Raji (cell line): ENCODE results near the gene TRPV6.

ENCODE experiments used
- POLR2A ChIP-seq: IDR thresholded peaks from 2 replicates; pipeline ENCODE4 v1.6.1; 2011; ENCODE audit warnings: low read depth, low read length, control low read depth; ENCODE audit not compliant: insufficient read depth

Gene TRPV6

DNA sequence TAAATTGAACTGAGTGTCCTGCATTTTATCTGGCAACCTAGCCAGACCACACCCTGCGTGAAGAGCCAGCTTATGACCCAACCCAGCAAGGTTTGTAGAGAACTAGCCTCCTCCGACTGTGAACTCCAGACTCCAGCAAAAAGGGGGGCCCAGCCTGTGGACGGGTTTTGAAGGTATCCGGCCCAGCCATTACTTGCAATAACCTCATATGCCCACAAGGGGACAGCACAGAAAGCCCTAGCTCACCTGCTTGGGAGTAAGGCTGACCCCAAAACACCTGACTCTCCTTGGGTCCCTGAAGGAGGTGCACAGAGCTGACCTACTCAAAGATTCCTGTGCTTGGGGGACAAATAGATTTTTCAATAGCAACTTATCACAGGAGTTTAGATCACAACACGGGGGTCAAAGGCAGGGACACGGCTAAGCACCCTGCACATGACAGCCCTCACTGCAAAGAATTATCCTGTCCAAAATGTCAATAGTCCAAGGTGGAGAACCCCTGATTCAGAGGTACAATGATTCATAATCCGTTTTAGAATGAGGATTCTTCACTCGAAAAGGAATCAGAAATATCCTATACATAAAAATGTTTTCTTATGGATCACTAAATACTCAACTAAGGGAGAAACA lies 4.6 kb downstream of the TRPV6 start:
- no peak for TF ChIP-seq POLR2A

DNA sequence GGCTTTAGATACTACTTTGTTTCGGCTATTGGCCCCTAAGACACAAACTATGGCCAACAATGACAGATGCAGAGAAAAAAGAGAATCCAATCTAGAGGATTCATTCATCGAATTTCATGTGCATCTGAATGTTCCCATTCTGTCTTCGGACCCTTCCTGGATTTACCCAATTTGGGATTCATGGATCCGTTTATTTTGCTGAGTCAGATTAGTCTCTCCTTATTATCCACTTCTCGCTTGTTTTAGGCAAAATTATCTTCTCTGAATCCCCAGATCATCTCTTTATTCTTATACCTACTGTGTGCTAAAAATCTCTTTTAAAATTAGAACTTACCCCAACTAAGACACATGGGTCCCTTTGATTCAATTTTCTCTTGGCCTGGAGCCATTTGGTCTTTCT lies 6.5 kb downstream of the TRPV6 start:
- no peak for TF ChIP-seq POLR2A

DNA sequence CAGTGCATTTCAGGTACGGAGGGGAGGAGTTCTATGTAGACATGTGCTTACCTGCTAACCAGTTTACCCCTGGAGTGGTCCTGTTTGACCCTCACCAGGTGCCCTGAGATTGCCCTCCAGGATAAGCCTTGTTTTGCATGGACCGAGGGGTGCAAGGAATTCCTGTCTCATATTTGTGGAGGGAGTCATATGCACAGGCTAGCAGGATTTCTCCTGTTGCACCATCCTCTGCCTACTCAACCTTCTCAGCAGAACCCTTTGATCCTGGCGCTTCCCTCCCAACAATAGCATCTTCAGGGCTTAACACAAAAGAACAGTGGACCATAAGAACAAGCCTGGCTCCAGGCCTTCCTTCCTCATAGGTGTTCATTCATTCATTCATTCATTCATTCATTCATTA lies 7.2 kb downstream of the TRPV6 start:
- no peak for TF ChIP-seq POLR2A

DNA sequence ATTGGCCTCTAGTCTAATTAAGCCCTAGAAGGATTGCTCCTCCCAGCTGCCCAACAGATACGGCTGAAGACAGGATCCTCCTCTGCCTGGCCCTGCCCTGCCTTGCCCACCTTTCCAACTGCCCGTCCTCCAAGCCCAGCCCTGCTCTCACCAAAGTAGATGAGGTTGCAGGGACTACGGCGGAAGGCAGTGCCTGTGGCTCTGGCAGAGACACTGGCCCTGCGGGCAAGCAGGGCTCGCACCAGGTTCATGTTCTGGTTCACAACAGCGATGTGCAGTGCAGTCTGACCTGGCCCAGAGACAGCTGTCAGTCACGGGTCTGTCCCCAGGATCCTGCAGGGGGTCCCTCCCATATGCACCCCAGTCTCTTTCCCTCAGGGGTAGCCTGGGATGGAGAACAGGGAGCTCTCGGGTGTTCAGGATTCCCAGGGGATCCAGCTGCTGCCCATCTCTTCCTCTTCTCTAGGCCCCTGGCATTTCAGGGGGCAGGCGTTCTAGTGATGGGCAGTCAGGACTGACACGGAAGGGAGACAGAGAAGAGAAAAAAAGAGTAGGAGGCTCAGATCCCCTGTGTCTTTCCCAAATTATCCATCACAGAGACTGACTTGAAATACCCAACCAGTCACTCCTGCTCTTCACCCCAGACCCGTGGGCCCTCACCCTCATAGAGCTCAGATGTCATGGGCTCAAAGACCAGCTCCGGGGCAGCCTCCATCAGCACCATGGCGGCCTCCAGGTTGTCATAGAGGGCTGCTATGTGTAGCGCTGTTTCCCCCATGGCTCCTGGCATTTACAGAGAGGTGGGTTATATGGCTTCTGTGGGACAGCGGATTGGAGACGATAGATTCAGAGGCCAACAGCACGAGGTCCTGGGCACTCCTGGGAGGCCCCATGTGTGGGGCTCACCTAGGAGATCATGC lies 8.3 kb downstream of the TRPV6 start:
- TF ChIP-seq POLR2A: no peak

DNA sequence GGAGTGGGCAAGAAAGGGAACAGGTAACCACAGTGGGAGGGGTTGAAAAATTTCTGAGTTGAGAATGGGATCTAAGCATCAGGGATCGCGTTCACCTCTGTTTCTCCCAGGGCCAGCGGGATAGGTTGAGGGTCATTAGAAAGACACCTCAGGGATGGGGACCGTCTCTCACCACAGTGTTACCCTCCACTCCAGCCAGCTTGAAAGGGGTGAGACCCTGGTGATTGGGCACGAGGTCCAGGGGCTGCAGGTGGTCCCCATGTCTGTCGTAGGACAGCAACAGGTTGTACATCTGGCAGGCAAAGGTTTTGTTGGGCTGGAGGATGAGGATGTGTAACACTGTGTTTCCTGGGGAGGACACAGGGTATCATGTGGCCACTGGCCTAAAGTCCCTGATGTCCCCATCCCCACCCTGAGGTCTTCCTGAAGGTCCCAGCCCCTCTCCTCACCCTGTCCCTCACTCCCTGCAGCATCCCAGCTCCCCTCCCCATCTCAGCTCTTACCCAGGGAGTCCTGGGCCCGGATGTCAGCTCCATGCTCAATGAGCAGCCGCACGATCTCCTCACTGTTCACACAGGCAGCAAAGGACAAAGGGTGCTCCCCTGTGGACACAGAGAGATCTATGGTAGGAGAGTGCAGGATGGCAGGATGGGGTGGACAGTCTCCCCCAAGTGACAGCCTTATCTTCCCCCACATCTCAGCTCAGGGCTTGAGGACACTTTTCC lies 9.1 kb downstream of the TRPV6 start:
- TF ChIP-seq POLR2A: no peak

DNA sequence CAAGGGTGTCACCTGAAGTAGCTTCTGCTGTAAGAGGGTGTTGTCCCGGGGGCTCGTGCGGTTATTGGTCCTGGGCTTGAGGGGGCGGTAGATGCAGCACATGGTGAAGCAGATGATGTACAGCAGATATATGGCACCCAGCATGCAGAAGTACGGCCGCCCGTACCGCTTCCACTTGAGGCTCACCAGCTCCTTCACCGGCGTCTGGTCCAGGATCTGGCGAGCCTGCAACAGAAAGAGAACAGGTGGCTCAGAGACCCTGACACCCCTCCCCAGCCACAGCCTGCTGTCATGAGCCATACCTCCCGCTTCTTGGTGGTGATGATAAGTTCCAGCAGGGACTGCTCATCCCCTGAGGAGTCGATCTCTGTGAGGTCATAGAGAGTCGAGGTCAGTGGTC lies 10.1 kb downstream of the TRPV6 start:
- no peak for TF ChIP-seq POLR2A

DNA sequence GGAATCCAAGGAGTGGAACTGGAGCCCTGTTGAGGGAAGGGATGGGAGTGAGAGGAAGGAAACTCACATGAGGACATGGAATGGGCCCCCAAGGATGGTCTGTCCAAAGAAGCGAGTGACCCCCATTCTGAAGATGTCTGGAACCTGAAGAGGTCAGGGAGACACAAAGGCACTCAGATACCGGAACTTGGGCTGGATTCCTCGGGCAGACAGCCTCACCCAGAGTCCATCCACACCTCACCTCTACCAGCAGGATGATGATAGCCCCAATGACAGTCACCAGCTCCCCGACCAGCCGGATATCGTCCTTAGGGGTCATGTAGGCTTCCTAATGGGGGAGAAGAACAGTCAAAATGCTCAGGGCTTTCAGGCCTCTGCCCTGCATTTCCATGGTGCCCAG lies 10.7 kb downstream of the TRPV6 start:
- TF ChIP-seq POLR2A: no peak

DNA sequence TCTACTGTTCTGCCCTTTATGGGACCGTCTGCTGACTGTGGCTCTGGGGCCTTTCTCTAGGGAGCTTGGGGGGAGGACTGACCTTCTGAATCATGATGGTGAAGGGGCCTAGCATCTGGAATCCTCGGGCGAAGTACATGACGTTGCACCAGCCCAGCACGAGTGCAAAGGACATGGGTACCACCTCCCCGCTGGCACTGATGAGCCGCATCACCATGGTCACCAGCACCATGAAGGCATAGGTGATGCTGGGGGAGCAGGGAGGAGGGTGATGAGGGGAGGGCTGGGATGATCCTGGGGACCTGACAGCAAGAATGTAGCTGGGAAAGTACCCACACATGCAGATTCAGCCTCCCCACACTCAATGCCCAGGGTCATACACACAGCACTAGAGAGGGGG lies 11.1 kb downstream of the TRPV6 start:
- no peak for TF ChIP-seq POLR2A

DNA sequence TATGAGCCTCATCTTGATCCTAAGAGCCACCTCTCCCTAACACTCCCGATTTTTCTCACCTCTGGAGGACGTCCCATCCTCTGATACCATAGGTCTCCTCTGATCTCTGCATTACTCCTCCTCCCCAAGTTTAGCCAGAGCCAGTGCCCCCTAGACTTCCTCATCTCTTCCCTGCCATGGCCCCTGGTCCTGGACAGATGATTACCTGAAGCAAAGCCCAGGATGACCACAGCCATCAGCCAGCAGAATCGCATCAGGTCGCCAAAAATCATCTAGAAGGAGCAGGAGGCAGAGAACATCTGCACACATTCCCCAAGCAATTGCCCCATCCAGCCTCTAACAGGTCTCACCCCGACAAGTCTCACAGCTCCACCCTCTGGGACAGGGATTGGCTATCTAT lies 11.7 kb downstream of the TRPV6 start:
- TF ChIP-seq POLR2A: no peak

DNA sequence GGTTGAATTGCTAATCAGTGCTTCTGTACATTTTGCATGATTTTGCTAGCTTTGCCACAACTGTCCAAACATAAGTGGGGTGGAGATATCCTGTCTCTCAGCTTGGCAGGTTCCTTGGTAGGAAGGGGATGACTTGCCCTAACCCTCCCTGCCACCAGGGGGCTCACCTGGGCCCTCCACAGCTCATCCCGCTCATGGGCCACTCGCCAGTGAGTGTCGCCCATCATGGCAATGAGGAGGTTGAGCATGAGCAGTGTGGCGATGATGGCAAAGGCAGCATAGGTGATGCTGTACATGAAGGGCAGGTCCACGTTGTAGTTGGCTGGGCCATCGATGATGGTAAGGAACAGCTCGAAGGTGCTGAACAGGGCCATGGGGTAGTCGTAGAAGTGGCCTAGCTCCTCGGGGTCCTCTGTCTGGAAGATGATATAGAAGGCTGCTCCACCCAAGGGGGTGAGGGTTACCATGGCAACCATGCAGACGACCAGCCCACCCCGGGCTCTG lies 12.2 kb downstream of the TRPV6 start:
- no peak for TF ChIP-seq POLR2A

DNA sequence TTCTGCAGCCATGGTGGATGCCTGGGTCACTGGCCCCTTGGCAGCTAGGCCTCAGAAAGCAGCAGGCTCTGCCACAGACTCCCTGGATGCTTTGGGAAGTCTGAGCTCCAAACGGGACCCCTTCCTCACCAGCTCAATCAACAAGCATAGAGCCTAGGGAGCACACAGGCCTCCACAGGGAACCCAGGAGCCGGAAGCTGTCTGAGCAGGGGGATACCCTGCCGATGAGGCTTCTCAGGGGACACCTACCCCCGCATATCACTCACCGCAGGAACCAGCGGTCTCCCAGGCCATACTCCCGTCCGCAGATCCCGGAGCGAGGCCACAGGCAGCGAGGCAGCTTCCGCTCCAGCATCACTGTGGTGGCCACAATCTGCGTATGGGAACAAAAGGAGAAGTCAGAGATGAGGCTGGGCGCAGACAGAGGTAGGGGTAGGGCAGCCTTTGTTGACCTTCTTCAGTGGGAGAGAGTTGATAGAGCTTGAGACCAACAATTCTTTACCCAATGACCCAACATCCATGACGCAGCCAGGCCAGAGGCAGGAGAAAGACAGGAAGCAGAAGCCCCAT lies 13.4 kb downstream of the TRPV6 start:
- no peak for TF ChIP-seq POLR2A

DNA sequence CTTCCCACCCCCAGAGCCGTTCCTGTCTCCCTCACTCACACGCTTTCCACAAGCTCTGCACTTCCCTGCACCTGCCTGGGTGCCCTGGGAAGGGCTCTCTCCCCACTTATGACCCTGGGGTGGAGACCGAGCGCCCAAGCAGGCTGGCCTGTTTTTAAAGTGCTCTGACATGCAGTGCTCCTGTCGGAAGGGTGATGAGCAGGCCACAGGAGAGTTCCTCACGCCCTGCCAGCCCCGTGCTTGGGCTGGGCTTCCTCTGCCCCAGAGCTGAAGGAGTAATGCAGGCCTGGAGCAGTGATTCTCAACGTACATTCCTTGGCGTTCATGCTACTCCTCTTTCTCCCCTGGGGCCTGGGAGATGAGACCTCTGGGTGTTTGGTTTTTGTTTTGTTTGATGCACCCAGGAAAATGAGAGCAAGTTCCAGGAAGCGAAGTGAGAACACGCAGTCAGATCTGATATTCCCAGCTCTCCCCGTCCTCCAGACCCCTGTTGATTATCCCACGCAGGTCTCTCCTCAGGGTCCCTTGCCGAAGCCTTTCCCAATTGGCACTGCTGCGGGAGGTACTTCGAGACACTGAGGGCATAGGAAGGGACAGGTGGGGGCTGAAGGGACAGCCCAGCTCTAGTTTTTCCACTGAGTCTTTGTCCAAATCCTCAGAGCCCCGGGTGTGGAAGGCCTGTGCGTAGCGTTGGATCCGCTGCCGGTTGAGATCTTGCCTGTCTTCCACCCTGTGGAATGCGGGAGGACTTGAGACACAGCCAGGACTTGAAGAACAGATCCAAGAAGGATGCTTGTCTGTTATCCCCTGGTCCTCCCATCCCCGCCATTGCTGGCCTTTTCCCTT lies 14.1 kb downstream of the TRPV6 start:
- no peak for TF ChIP-seq POLR2A

DNA sequence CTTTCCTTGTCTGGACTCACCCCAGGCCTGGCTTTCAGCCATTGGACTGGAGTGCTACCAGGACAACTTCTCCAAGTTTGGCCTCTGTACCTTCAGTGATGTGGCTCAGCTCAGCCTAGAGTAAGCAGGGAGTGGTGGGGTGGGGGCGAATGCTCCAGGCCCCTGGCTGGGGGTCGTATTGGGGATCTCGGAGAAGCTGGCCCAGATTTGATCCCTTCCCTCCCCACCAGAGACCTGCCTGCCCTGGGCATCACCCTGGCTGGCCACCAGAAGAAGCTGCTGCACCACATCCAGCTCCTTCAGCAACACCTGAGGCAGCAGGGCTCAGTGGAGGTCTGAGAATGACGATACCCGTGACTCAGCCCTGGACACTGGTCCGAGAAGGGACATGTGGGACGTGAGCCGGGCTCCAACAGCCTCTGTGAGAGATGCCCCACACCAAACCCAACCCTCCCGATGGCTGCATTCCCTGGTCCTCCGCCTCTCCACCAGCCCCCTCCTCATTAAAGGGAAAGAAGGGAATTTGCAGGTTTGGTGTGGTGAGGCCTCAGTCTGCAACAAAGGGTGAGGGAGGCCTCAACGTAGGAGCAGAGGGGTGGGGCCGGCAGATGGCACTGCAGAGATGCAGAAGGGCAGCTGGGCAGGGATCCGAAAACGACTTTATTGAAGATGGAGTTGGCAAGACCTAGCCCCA lies 14.8 kb downstream of the TRPV6 start:
- TF ChIP-seq POLR2A: no peak

DNA sequence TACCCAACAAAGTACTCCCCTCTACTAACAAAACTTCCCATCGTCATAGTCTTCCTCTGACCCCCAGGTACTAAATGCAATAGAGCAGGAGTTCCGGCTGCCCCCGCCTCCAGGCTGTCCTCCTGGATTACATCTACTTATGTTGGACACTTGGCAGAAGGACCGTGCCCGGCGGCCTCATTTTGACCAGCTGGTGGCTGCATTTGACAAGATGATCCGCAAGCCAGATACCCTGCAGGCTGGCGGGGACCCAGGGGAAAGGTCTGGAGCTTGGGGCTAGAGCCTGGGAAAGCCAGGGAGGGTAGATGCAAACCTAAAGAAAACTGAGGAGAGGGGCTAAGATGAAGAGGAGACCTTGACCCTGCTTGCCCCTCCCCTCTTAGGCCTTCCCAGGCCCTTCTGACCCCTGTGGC lies 15.4 kb downstream of the TRPV6 start:
- TF ChIP-seq POLR2A: no peak

DNA sequence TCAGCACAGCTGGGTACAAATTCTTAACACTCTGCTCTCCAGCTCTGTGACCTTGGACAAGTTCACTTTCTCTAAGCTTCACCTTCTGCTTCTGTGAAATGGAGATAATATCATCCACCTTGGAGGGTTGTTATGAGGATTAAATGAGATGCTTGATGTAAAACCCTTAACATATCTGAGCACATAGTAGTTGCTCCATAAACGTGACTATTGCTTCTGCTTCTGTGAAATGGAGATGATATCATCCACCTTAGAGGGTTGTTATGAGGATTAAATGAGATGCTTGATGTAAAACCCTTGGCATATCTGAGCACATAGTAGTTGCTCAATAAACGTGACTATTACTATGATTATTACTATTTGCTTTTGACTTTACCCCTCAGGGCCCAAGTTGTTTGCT lies 16.1 kb downstream of the TRPV6 start:
- no peak for TF ChIP-seq POLR2A
